Heart left ventricle (tissue), 16 donors: ENCODE data around the gene ITPK1. TPM values are rescaled to one million over a fixed set of nuclear protein-coding genes. Genes with fewer than 3 reads are reported as not detected.
A peak's percentile ranks its signal among the peaks of the same experiment; 100 is the strongest.

ENCODE experiments used
- ATAC-seq, 4 donors: fragments of 200-7000 bp; cut with Tn5 transposase; one replicate each; pipeline ENCODE4 v1.9.1; 2020 to 2022; ENCODE audit warnings: moderate library complexity in 4 of 4, mild to moderate bottlenecking in 3 of 4, moderate number of reproducible peaks in 1 of 4
- DNase-seq, 5 donors: peaks; one replicate each; pipeline ENCODE4 v3.0.0-alpha.2; 2020
- H3K27ac ChIP-seq, 12 donors: fragments of 200-600 bp; sonication (generic) in 4 of 12; one replicate each; pipeline versions ENCODE4 v1.5.0 to v1.8.0; 2016 to 2022; ENCODE audit warnings: mild to moderate bottlenecking in 2 of 12
- H3K27me3 ChIP-seq, 9 donors: fragments of 200-600 bp; sonication (generic) in 2 of 9; one replicate each; pipeline versions ENCODE4 v1.5.1 to v1.8.0; 2016 to 2022; ENCODE audit warnings: mild to moderate bottlenecking in 3 of 9
- H3K36me3 ChIP-seq, 9 donors: fragments of 200-600 bp; sonication (generic) in 2 of 9; one replicate each; pipeline versions ENCODE4 v1.5.0 to v1.8.0; 2018 to 2022; ENCODE audit warnings: mild to moderate bottlenecking in 2 of 9
- H3K4me1 ChIP-seq, 12 donors: fragments of 200-600 bp; sonication (generic) in 4 of 12; one replicate each; pipeline versions ENCODE4 v1.5.0 to v1.8.0; 2016 to 2022; ENCODE audit warnings: mild to moderate bottlenecking in 3 of 12
- H3K4me3 ChIP-seq, 12 donors: fragments of 200-600 bp; sonication (generic) in 4 of 12; one replicate each; pipeline versions ENCODE4 v1.5.0 to v1.8.0; 2017 to 2022; ENCODE audit warnings: mild to moderate bottlenecking in 9 of 12, moderate library complexity in 4 of 12
- H3K9me3 ChIP-seq, 12 donors: fragments of 200-600 bp; sonication (generic) in 4 of 12; one replicate each; pipeline versions ENCODE4 v1.5.0 to v1.8.0; 2016 to 2022; ENCODE audit warnings: mild to moderate bottlenecking in 1 of 12
- CTCF ChIP-seq, 12 donors: fragments of 200-600 bp; sonication (generic) in 4 of 12; IDR thresholded peaks; one replicate each; pipeline versions ENCODE4 v1.5.0 to v1.8.0; 2018 to 2022; ENCODE audit warnings: antibody characterized with exemption in 12 of 12, mild to moderate bottlenecking in 5 of 12
- POLR2A ChIP-seq, 2 donors: fragments of 450-650 bp; IDR thresholded peaks; one replicate each; pipeline ENCODE4 v1.6.1; 2017; ENCODE audit warnings: antibody characterized with exemption in 2 of 2, mild to moderate bottlenecking in 2 of 2, moderate library complexity in 2 of 2
- WGBS, 4 donors: extraction: QIAGEN DNeasy Blood & Tissue Kit in 2 of 4; methylation state at CpG; one replicate each; pipeline versions ENCODE4 v1.1.5 to v1.1.7; 2013 to 2018; 5-methylcytosine and 5-hydroxymethylcytosine counted together
- intact Hi-C, 10 donors: fragments of 100-400 bp; cut with DNase I; formaldehyde crosslinking; loops; one replicate each; pipeline versions ENCODE4 v1.11.1 to v1.14.2; 2022
- polyA plus RNA-seq, 2 donors: library from polyadenylated mRNA; stranded (reverse); fragments of 200-250 nt; gene quantifications; one replicate each; pipeline ENCODE4 v1.2.3, GENCODE V29; 2013
- total RNA-seq, 9 donors: library from RNA; depleted of rRNA in 2 of 9; stranded (reverse); fragments of >200 nt in 2 of 9; fragmentation: NEBNext Ultra II Directional in 3 of 9; extraction: Animal tissue kit (Norgen Biotek cat#: 25700) in 3 of 9; gene quantifications; one replicate each; pipeline versions ENCODE4 v1.1.0 to v1.2.4, GENCODE V29; 2016 to 2023
- donor health status: ischemic (EF 13 %, LVEDD 7.1; RV severe dilation, severe dysfunction).
- donor health status: healthy with polysubstance abuse.
- donor health status: DM: no; HTN: yes; CAD: no.
- donor health status: DM: no; HTN: no; CAD: no.
- donor health status: ischemic (EF 25% LVEDD 6.9; RV normal size, moderate dysfunction).
- donor health status: ischemic (EF 25% LVEDD 5.7; RV mildly dilated, moderate dysfunction).
- donor health status: healthy.
- donor health status: DM: yes; HTN: yes; CAD: no.
- donor health status: ischemic (EF 35%, LVEDD 5.7; RV mildly dilated, moderate dysfunction).
- donor health status: nonischemic (EF 11% LVEDD 7.7; RV severe dilation, severe dysfunction).
- donor health status: DM: yes; HTN: yes; CAD: no.
- donor health status: PGD.
- donor health status: ischemic (EF 29% LVEDD 5.4; RV normal size, mild dysfunction).
- donor health status: nonischemic (EF 23%, LVEDD 6.1; RV moderate dilation, normal function).

The ITPK1 gene
- total and polyA plus RNA-seq, 11 donors, result 44.5 to 158 (median 91.0) TPM

GRCh38 chr14:93023802-93024434, 91.8 kb downstream of the ITPK1 start:
- H3K27ac ChIP-seq, result no peak overlapping the region
- peaks cover 0 to 31% (median 4%) of the 10 kb centered on the region in 12 donors for H3K4me1 ChIP-seq
- TF ChIP-seq POLR2A (IDR thresholded peaks at IDR 0.05) (no peak), CTCF (IDR thresholded peaks at IDR 0.05) (no peak)
- H3K27me3 ChIP-seq, result no peaks in the 10 kb centered on the region
- intact Hi-C loops, result no loop called here
- H3K4me3 ChIP-seq, result no peak overlapping the region
- no peaks in the 10 kb centered on the region for H3K9me3 ChIP-seq
- no peak for DNase-seq
- 73 to 87% (median 82%) methylated on average over 11 to 12 of the region's 12 CpGs for WGBS, 4 donors
- no peak for ATAC-seq
- no peaks in the 10 kb centered on the region for H3K36me3 ChIP-seq

- Histone ChIP-seq H3K4me3 (no peak overlapping the region), H3K4me1 (peaks cover 0 to 31% (median 7%) of the 10 kb centered on the region in 12 donors), H3K27ac (no peak overlapping the region), H3K27me3 (no peaks in the 10 kb centered on the region), H3K36me3 (no peaks in the 10 kb centered on the region), H3K9me3 (no peaks in the 10 kb centered on the region)
- no peak for ATAC-seq
- TF ChIP-seq POLR2A (IDR thresholded peaks at IDR 0.05) (no peak), CTCF (IDR thresholded peaks at IDR 0.05) (no peak)
- WGBS, 4 donors, result 77 to 86% (median 82%) methylated on average over 5 of the region's 5 CpGs
- DNase-seq, result no peak
- intact Hi-C loops, result no loop called here
Measured at GRCh38 chr14:93023039-93023438, 92.7 kb downstream of the ITPK1 start.

- intact Hi-C loops, result no loop called here
- Histone ChIP-seq H3K36me3 (peaks cover 0 to 12% (median 0%) of the 10 kb centered on the region in 9 donors), H3K27me3 (no peaks in the 10 kb centered on the region), H3K4me3 (no peak overlapping the region), H3K9me3 (no peaks in the 10 kb centered on the region), H3K27ac (peak overlapping the region in 1 of 12 donors; percentile 81), H3K4me1 (peaks cover 2 to 54% (median 29%) of the 10 kb centered on the region in 12 donors)
- 56 to 91% (median 78%) methylated on average over 6 to 8 of the region's 8 CpGs for WGBS, 4 donors
- no peak for DNase-seq
- TF ChIP-seq POLR2A (IDR thresholded peaks at IDR 0.05), result no peak
- TF ChIP-seq CTCF (IDR thresholded peaks at IDR 0.05), result no peak
- no peak for ATAC-seq
Measured at GRCh38 chr14:93019970-93020369, 95.8 kb downstream of the ITPK1 start.

- intact Hi-C loops, result no loop called here
- DNase-seq, result no peak
- Histone ChIP-seq H3K27ac (peak overlapping the region in 1 of 12 donors; percentile 81), H3K27me3 (no peaks in the 10 kb centered on the region), H3K4me1 (peaks cover 2 to 60% (median 32%) of the 10 kb centered on the region in 12 donors), H3K36me3 (peaks cover 0 to 12% (median 0%) of the 10 kb centered on the region in 9 donors), H3K4me3 (no peak overlapping the region), H3K9me3 (no peaks in the 10 kb centered on the region)
- no peak for TF ChIP-seq CTCF (IDR thresholded peaks at IDR 0.05)
- ATAC-seq, result no peak
- WGBS, 4 donors, result 81 to 93% (median 87%) methylated on average over 9 to 14 of the region's 14 CpGs
Measured at GRCh38 chr14:93019367-93019843, 96.3 kb downstream of the ITPK1 start.
